H1 (cell line): Measurements from ENCODE around the gene KIR2DL4. TPM values are rescaled to one million over a fixed set of nuclear protein-coding genes. Genes with fewer than 3 reads are reported as not detected.

Source experiments
- polyA plus RNA-seq, 7 experiments: library from polyadenylated mRNA; depleted of rRNA in 3 of 7; stranded (reverse) in 5 of 7; unstranded in 2 of 7; fragments of >200 nt in 5 of 7; fragments of 200-250 nt in 2 of 7; gene quantifications; 1 replicate in 5 of 7; 2 replicates in 1 of 7; 4 replicates in 1 of 7; pipeline versions ENCODE4 v1.2.1 to v1.2.3, GENCODE V29; 2011 to 2013; ENCODE audit warnings: missing spikeins in 2 of 7, mixed read lengths in 2 of 7
- small RNA-seq: library from polyadenylated mRNA; stranded (forward); fragments of <200 nt; extraction: miRNeasy Mini kit (QIAGEN cat#:217004); gene quantifications from one replicate; pipeline ENCODE3, GENCODE V24; 2013; ENCODE audit not compliant: insufficient read depth
- total RNA-seq: library from RNA; stranded (reverse); fragmentation: NEBNext Ultra II Directional; extraction: Animal tissue kit (Norgen Biotek cat#: 25700); gene quantifications from 2 replicates; pipeline ENCODE4 v1.2.1, GENCODE V29; 2021

Gene KIR2DL4
- total and polyA plus RNA-seq, 2 of the 8 experiments (the other 6 are each of a cell fraction or from before 2014, with no cell fraction given): not detected

Small RNA genes within 50 kb of the gene (small RNA-seq; reads per million reads assigned to genes)
- gene KIR3DP1: not detected

Other genes starting within 250 kb of the KIR2DL4 start
- not detected in 2 replicates for gene LILRA2, start 229.8 kb upstream of the KIR2DL4 start, total RNA-seq
- gene LILRA2, start 229.8 kb upstream of the KIR2DL4 start, polyA plus RNA-seq (2011; rRNA removed): not detected in 2 replicates
- not detected in 2 replicates for gene LILRA1, start 210.0 kb upstream of the KIR2DL4 start, total RNA-seq
- gene LILRA1, start 210.0 kb upstream of the KIR2DL4 start, polyA plus RNA-seq (2011; rRNA removed): not detected in 2 replicates
- not detected in 2 replicates for gene LILRB1, start 173.1 kb upstream of the KIR2DL4 start, total RNA-seq
- gene LILRB1, start 173.1 kb upstream of the KIR2DL4 start, polyA plus RNA-seq (2011; rRNA removed): not detected in 2 replicates
- not detected in 2 replicates for gene LILRB4, start 140.6 kb upstream of the KIR2DL4 start, total RNA-seq
- gene LILRB4, start 140.6 kb upstream of the KIR2DL4 start, polyA plus RNA-seq (2011; rRNA removed): not detected in 2 replicates
- gene KIR3DL3, start 79.2 kb upstream of the KIR2DL4 start, total RNA-seq: not detected in 2 replicates
- gene KIR3DL3, start 79.2 kb upstream of the KIR2DL4 start, polyA plus RNA-seq (2011; rRNA removed): not detected in 2 replicates
- gene KIR2DL3, start 65.1 kb upstream of the KIR2DL4 start, total RNA-seq: not detected in 2 replicates
- gene KIR2DL3, start 65.1 kb upstream of the KIR2DL4 start, polyA plus RNA-seq (2011; rRNA removed): not detected in 2 replicates
- not detected in 2 replicates for gene KIR2DL1, start 33.8 kb upstream of the KIR2DL4 start, total RNA-seq
- gene KIR2DL1, start 33.8 kb upstream of the KIR2DL4 start, polyA plus RNA-seq (2011; rRNA removed): not detected in 2 replicates
- gene KIR3DL1, start 12.9 kb downstream of the KIR2DL4 start, total RNA-seq: not detected in 2 replicates
- not detected in 2 replicates for gene KIR3DL1, start 12.9 kb downstream of the KIR2DL4 start, polyA plus RNA-seq (2011; rRNA removed)
- gene KIR2DS4, start 29.1 kb downstream of the KIR2DL4 start, total RNA-seq: not detected in 2 replicates
- not detected in 2 replicates for gene KIR2DS4, start 29.1 kb downstream of the KIR2DL4 start, polyA plus RNA-seq (2011; rRNA removed)
- not detected in 2 replicates for gene KIR3DL2, start 46.8 kb downstream of the KIR2DL4 start, total RNA-seq
- not detected in 2 replicates for gene KIR3DL2, start 46.8 kb downstream of the KIR2DL4 start, polyA plus RNA-seq (2011; rRNA removed)
- not detected in 2 replicates for gene FCAR, start 70.6 kb downstream of the KIR2DL4 start, total RNA-seq
- not detected in 2 replicates for gene FCAR, start 70.6 kb downstream of the KIR2DL4 start, polyA plus RNA-seq (2011; rRNA removed)
- gene NCR1, start 102.5 kb downstream of the KIR2DL4 start, total RNA-seq: 4.6 and 5.1 TPM in 2 replicates
- gene NCR1, start 102.5 kb downstream of the KIR2DL4 start, polyA plus RNA-seq (2011; rRNA removed): 1.5 and 2.3 TPM in 2 replicates
- gene NLRP7, start 143.9 kb downstream of the KIR2DL4 start, total RNA-seq: 0.91 and 0.96 TPM in 2 replicates
- gene NLRP7, start 143.9 kb downstream of the KIR2DL4 start, polyA plus RNA-seq (2011; rRNA removed): 0.75 and 1.2 TPM in 2 replicates
- 2.5 TPM in 2 replicates for gene NLRP2, start 162.8 kb downstream of the KIR2DL4 start, total RNA-seq
- gene NLRP2, start 162.8 kb downstream of the KIR2DL4 start, polyA plus RNA-seq (2011; rRNA removed): 0.62 and 0.71 TPM in 2 replicates
- gene GP6, start 234.7 kb downstream of the KIR2DL4 start, total RNA-seq: 0.26 TPM in 1 of 2 replicates, not detected in the other
- gene GP6, start 234.7 kb downstream of the KIR2DL4 start, polyA plus RNA-seq (2011; rRNA removed): 0.18 and 0.42 TPM in 2 replicates